HEK293 (cell line): Measurements from ENCODE around the gene CACNA1F.

Source experiments
- CTCF ChIP-seq: fragments of 450-650 bp; formaldehyde crosslinking; IDR thresholded peaks from 2 replicates; pipeline ENCODE4 v1.5.1; 2016; ENCODE audit warnings: missing biosample characterization, missing genetic modification characterization
- MYNN ChIP-seq: fragments of 450-650 bp; formaldehyde crosslinking; IDR thresholded peaks from 2 replicates; pipeline ENCODE4 v1.5.1; 2016; ENCODE audit warnings: missing biosample characterization, missing genetic modification characterization, borderline replicate concordance
- ZNF350 ChIP-seq: fragments of 450-650 bp; formaldehyde crosslinking; IDR thresholded peaks from 2 replicates; pipeline ENCODE4 v1.5.0; 2017; ENCODE audit warnings: missing biosample characterization, mild to moderate bottlenecking, missing genetic modification characterization
- ZNF558 ChIP-seq: fragments of 450-650 bp; formaldehyde crosslinking; IDR thresholded peaks from 2 replicates; pipeline ENCODE4 v1.5.1; 2016; ENCODE audit warnings: missing biosample characterization, missing genetic modification characterization

- TF ChIP-seq ZNF350 (tag by site-specific recombination), result no peak
- no peak for TF ChIP-seq MYNN (tag by site-specific recombination)
- TF ChIP-seq CTCF (tag by site-specific recombination), result no peak
- no peak for TF ChIP-seq ZNF558 (tag by site-specific recombination)
These were observed 2.5 kb downstream of the CACNA1F start for GRCh38 chrX:49230500-49231232.
